HG03060 (cell line): Measurements from ENCODE around the gene THOC7.
A peak's percentile ranks its signal among the peaks of the same experiment; 100 is the strongest.

Experiments
- ATAC-seq: cut with Tn5 transposase; IDR thresholded peaks from one replicate; pipeline ENCODE4 v1.9.1; 2021; ENCODE audit warnings: low read depth, moderate number of reproducible peaks; ENCODE audit not compliant: unreplicated experiment

The THOC7 gene

GRCh38 chr3:63863150-63864007 is at the start of gene THOC7, which contains the start of gene ATXN7:
TSS of gene THOC7 (minus strand) at chr3:63863805. CDS start at chr3:63863790, 15 bp downstream.
TSS of gene ATXN7 (plus strand) at chr3:63863867. CDS start at chr3:63912599, 48,732 bp downstream.
- no peak for ATAC-seq

DNA sequence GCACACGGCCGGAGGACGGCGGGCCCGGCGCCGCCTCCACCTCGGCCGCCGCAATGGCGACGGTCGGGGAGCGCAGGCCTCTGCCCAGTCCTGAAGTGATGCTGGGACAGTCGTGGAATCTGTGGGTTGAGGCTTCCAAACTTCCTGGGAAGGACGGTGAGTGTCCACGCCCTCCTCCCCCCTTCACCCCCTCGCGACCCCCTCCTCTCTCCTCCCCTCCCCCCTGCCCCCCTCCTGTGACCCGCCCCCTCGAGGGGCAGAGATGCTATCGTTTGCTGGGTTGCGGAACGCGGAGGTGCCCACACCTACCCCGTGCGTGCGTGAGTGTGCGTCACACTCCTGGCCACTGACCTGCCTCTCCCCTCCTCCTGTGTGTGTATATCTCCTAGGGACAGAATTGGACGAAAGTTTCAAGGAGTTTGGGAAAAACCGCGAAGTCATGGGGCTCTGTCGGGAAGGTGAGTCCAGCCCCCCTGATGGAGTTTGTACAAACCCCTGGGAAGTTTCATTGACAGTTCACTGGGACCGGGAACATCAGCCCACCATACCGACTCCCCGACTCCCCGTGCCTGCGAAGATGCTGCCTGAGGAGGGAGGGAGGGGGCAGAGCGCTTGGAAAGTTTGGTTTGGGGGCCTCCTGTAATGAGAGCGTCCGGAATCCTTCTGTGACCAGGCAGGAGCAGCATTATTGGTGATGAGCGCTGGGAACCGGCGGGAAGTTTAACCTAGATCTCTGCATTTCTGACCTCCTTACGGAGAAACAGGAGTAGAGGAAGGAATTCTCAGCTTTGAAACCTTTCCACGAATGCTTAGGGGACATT is 49.4 kb upstream of the THOC7 start:
- no peak for ATAC-seq

DNA sequence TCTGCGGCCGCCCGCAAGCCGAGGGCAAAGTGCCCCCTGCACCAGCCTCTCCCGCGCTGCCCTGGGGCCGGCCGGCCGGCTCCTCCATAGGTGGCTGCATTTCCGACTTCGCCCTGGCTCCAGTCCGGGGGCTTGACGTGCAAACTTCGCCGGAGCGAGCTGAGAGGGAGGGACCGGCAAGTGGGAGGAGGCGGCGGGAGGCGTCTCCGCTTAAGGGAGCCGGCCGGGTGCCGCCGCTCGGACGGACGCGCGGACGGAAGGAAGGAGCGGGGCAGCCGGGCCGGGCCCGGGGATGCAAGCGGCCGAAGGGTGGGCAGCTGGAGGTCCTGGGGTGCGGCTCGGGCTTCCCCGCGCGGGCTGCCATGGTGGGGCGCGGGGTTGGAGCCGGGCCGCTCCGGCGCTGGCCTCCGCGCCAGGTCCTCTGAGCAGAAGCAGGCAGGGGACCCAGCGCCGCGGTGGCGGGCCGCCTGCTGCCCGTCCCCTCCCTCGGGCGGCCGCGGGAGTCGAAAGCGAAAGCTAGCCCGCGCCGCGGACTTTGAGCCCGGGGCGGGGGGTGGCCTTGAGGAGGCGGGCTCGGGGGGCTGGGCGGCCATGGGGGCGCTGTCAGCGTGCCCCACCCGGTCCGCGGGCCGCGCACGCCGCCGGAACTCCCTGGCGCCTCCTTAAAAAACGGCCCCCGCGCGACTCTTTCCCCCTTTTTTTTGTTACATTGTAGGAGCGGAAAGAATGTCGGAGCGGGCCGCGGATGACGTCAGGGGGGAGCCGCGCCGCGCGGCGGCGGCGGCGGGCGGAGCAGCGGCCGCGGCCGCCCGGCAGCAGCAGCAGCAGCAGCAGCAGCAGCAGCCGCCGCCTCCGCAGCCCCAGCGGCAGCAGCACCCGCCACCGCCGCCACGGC is 48.5 kb upstream of the THOC7 start, which contains the start of gene SCAANT1:
TSS of gene SCAANT1 (minus strand) at position 511 of the 895 bp plus-strand sequence.
- ATAC-seq = peak; percentile 64

DNA sequence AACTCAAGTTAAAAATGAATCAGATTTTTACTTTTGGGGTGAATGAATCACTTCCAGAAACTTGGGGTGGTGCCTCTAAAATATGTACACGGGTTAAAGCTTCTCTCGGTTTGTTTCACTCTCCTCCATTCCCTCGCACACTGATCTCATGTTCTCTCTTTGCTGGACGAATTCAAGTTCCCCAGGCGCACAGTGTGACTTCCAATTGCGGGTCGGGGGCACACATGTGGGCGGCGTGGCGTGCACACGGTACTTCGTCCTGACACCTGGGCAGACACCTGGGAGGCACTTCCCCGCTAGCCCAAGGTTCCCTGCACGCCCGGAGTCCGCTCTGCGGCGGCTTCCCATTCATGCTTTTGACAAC is 47.9 kb upstream of the THOC7 start:
- peak; percentile 15 for ATAC-seq

DNA sequence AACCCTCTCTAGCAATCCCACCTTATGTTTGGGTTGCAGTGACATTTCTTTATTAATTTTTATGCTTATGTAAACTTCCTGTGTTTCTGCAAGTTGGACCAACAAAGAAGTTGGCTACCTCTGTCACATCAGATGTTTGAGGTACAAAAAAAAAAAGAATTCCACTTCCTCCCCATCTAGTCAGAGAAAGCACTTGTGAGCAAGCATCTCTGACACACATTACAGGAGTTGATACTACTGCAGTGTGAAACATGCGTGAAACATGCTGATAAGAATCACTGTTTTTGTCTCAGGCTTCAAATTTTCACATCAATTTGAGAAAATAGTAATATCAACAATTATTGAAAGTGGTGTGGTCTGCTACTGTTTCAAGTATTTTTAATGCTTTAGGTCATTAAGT is 47.3 kb upstream of the THOC7 start:
- ATAC-seq = no peak

DNA sequence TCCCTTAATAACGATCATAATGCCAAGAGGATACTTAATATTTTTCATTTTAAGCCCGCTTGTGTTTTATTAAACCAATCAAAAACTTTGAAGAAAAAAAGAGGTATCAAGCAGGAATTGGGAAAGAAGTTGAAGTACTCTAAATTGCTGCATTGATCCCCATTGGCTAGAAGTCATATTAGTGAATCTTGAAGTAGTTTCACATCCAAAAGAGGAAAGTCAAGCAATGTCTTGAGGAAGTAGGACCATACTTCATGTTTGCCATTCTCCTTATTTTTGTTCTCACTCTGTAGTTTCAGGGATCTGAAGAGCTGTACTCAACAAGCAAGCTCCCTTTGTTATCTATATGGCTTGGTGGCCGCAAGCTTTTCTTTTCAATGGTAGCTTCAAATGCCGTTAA is 46.4 kb upstream of the THOC7 start:
- no peak for ATAC-seq

DNA sequence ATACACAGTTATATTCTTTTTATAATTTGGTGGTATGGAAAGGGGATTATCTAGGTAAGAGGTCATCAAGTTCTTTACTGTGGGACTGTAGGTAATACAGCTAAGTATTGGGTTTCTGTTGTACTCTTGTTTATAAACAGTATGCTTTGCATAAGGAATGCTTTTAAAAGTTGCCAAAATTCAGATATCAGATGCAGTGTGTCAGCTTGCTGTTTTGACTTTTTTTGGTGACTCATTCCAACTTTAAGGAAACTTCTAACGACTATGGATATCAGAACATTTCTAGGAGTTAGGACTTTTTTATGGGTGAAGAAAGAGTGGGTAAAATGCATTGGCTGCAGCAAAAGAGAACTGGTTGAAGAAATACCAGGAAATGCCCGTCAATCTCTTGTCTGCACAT is 45.8 kb upstream of the THOC7 start:
- ATAC-seq = no peak

GRCh38 chr3:63908776-63909175 is 45.2 kb upstream of the THOC7 start:
- ATAC-seq = no peak

DNA sequence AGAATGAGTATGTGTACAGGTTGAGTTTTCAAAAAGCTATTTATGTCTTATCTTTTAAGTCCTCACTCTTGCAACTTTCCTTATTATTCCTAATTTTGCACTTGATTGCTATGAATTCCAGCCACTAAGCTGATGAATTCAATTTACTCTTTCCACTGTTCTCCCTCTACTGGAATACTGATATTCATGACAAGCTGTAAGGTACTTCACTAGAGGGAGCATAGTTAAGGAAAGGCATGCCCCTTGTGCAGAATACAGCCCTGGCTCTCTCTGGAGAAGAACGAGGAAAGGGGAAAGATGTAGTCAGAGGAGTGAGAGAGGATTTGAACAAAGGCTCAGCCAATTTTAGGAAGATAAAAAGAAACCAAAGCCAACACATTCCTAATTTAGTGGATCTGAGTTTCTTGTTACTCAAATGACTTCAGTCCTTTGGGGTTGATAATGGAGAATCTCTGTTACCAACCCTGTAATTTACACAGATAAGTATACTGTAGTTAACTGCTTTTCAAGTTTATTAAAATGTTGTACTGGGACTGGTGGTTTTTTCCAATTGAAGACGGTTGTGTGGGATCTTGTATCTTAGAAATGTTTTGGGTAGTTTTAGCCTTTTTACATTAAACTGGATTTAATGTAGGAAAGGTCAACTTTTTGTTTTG is 44.6 kb upstream of the THOC7 start:
- ATAC-seq = no peak

DNA sequence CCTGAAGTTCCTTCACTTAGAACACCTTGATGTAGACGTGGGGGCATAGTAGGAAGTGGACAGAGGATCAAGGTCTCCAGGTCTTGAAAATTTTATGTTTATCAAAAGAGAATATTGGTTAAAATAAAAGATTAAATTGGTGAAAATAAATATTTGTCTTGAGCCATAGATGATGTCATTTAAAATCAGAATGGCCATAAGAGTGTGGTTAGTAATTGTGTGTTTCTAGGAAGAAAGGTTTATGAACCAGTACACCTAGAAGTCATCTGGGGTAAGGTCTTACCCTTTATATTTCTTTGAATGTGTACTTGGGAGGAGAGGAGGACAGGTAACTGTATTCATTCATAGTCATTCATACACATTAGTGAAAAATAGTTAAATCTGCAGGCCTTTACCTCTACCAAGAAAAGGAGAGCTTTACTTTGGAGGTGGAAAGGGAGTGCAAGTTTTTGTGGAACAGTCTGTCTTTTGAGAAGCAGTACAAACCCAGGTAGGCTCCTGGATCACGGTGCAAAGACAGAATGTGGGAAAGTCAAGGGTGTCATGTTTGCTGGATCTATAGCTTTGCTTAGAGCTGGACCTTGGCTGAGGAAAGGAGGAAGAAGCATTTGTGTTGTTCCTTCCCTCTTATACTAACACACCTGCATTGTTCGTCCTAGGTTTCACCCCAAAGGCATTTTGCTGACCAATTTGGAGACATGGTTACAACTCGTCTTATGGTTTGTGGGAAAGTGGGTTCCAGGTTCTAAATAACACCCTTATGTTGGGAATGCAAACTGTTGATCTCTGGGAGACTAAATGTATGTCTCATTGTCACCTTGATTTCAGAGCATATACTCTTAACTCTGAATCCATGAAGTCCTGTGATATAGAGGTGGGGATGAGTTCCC is 42.4 kb upstream of the THOC7 start:
- ATAC-seq = no peak

DNA sequence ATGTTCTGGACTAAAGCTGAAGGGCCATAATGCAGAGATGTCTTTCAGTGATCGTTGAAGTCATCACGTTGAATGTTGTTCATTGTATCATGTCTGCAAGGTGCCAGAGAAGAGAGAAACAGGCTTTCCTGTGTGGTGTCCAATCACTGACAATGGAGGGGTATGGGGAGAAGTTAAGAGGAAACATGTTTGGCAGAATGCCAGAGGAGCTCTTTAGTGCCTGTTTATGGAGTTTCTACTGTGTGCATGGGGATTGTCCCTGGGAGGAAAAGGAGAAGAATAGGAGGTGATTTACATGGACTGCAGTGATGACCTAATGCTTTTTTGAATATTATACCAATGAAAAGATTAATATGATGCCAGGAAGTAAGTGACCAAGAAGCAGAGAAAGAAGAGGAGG is 36.9 kb upstream of the THOC7 start:
- no peak for ATAC-seq

DNA sequence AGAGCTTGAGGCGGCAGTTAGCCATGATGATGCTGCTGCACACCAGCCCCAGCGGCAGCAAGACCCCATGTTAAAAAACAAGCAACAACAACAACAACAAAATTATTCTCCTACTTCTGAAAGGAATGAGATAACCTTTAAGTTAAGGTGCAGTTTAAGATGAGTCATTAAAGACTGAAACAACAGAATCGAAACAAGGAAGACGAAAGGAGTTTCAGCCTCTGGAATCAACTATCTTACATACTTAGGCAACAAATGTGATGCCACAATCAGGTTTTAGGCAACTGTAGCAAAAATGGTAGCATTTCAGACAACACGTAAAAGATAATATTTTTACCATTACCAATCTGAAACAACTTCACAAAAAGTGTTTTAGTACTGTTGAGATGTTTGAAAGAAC is 36.4 kb upstream of the THOC7 start:
- ATAC-seq = no peak

- ATAC-seq = no peak
Observed at GRCh38 chr3:63896332-63897030, 32.9 kb upstream of the THOC7 start.

- ATAC-seq = no peak
Observed at GRCh38 chr3:63895422-63896189, 32.0 kb upstream of the THOC7 start.

DNA sequence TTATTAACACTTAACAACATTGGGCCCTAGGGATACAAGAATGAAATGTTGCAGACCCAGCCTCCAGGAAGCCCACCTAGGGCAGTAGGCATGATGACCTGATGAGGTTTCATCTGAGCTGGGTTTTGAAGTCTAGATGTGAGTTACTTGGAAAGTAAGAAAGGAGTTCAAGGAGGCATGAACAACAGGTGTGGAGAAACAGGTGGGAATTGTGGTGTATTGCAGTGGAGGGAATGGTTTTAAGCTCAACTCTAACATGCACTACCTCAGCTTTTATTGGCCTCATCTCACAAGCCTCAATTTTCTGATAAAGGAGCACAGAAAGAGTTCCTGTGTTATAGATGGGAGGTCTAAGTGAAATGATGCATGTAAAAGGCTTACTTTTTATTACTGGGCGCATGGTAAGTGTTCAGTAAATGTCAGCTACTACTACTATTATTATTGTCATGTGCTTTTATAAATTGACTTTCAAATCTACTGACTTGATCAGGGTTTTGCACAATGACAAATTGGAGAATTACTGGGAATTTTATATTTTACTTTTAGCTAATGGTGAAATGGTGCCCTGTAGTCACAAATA is 29.3 kb upstream of the THOC7 start:
- no peak for ATAC-seq

DNA sequence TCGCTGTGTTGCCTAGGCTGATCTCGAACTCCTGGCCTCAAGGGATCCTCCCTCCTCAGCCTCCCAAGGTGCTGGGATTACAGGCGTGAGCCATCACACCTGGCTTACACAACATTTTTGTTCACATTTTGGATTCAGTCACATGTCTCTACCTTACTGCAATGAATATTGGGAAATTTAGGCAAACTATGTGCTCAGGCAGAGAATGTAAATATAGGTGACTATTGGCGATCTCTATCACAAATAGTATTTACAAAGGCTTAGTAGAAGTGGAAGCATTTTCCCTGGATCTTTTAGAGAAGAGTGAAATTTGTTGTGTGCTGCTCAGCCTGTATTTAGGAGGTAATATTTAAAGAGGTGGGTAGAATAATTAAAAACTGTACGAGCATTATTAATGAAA is 27.9 kb upstream of the THOC7 start:
- ATAC-seq = no peak

DNA sequence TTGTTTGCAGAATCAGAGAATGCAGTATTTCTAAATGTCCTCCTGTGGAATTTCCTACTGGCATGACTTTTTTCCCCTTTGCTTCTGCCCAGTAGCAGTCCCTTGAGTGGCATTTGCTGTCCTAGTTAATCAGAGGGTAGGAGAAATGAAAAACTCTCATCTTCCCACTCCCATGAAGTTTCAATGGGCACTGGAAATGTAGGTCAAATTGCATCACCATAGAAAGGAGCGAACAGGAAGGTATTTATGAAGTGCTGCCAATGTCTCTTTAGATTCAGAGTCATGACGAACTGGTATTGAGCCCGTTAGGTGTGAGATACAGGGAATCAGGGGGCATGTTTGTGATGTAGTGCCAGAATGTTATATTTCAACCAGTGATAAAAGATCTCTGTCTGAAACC is 23.3 kb upstream of the THOC7 start:
- no peak for ATAC-seq
